GM21528 (cell line): ENCODE measurements around the gene TAL2.

ENCODE experiments used
- ATAC-seq: cut with Tn5 transposase; IDR thresholded peaks from one replicate; pipeline ENCODE4 v1.9.1; 2021; ENCODE audit warnings: mild to moderate bottlenecking, moderate library complexity; ENCODE audit not compliant: unreplicated experiment, low FRiP score

TAL2 gene

GRCh38 chr9:105673850-105674387 is 11.7 kb downstream of the TAL2 start:
- ATAC-seq: no peak

GRCh38 chr9:105676351-105676923 is 14.2 kb downstream of the TAL2 start:
- ATAC-seq: no peak

DNA sequence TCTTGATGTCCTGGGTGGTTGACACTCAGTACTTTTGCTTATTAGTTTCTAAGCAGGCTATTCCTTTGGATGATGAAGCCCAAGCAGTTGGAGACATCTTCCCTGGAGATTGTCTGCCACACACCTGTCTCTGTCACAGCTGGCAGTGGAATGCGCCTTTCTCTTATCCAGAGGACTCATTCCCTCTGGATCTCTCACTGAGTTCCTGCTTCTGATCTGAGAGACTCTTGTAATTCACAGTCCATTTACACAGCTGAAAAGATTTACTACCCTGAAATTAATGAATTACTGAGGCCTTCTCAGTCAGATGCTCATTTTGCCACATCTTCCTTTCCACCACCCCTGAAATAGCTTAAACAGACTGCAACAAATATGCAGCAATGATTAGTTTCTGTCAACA is 15.9 kb downstream of the TAL2 start:
- no peak for ATAC-seq

GRCh38 chr9:105678781-105679180 is 16.5 kb downstream of the TAL2 start:
- no peak for ATAC-seq

DNA sequence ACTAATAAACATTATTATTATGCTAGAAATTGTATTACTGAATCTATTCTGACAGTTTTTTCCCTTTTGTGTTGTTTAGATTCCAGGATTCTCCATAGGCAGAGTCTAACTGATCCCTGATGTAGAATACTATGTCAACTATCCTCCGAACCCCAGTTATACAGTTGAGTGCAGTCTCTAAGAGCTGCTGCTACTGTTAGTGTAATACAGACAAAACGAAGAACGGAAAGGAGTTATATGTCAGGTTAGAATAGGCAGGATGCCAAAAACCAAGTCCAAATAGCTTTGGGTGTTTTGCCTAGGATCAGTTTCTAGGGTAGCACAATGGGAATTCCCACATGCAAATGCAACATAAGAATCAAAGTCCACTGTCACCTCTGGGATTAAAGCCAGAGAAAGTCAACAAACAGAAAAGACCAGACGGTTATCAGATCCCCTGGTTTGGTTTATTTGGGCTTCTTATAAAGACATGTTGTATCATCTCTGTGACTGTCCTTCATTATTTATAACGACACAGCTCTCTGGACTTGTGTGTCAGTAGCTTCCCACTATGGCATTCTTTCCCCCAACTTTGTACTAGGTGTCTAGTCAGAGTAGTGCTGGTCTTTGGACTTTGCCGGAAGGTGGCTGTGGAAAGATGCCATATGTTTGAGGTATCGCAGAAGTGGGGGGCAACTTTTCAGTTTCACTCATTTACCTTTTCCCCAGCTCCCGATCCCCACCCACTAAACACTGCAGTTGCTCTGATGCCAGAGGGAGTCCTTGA is 17.2 kb downstream of the TAL2 start:
- ATAC-seq: no peak

GRCh38 chr9:105681313-105681712 is 19.1 kb downstream of the TAL2 start:
- no peak for ATAC-seq

- no peak for ATAC-seq
These were observed 19.5 kb downstream of the TAL2 start for GRCh38 chr9:105681724-105682123.

DNA sequence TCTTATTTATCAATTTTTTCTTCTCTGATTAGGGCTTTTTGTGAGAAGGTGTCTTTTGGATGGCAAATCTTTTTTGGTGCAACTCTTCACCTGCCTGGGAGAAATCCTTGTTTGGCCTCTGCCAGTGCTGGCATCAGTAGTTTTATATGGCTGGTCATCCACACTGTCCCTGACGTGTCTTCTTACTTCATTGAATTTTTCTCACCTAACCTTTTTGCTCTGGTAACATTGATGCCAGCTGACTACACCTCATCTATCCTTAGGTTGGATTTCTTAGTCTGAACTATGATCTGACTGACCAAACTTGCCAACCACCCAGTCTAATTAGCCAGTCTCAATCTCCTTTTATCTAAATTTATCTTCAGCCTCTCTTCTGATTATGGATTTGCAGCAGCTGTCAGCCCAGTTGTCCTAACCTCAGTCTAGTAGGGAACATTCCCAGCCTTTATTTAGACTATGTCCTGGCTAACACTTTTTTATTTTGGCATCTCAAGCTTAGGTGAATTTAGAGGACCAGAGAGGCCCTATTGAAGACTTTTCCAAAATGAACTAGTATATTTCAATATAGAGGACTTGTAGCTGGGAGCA is 21.5 kb downstream of the TAL2 start:
- ATAC-seq: no peak

GRCh38 chr9:105686936-105687335 is 24.7 kb downstream of the TAL2 start:
- no peak for ATAC-seq

- ATAC-seq: no peak
These were observed 28.5 kb downstream of the TAL2 start for GRCh38 chr9:105690742-105691141.

DNA sequence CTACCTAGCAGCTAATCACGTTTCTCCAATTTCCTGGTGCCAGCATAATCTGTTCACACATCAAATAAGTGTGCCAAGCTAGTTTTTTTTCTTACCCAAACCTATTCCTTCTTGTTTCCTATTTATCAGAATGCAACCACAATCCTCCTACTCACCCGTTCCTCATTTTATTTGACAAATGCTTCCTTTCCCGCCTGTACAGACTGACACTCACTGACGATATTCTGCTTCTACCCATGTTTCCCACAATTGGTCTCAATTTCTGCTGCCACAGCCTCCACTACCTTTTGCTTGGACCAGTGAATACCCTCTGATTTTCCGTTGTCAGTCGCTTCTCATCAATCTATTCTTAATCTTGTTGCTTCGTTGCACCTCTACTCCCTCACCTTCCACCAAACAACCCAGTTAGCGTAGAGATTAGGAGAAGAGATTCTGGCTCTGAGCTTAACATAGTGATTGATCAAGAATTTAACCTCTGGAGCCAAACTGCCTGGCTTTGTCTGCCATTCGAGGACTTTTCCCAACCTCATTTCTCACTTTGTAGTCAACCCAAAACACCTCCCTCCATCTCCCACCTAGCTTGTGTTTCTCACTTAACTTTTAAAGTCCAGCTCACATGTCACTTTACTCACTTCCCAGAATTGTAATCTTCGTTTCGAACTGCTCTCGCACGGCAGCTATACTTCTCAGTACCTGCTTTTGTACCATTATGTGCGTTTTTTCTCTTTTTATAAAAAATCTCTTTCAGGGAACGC is 31.4 kb downstream of the TAL2 start:
- peak; percentile 35 for ATAC-seq

DNA sequence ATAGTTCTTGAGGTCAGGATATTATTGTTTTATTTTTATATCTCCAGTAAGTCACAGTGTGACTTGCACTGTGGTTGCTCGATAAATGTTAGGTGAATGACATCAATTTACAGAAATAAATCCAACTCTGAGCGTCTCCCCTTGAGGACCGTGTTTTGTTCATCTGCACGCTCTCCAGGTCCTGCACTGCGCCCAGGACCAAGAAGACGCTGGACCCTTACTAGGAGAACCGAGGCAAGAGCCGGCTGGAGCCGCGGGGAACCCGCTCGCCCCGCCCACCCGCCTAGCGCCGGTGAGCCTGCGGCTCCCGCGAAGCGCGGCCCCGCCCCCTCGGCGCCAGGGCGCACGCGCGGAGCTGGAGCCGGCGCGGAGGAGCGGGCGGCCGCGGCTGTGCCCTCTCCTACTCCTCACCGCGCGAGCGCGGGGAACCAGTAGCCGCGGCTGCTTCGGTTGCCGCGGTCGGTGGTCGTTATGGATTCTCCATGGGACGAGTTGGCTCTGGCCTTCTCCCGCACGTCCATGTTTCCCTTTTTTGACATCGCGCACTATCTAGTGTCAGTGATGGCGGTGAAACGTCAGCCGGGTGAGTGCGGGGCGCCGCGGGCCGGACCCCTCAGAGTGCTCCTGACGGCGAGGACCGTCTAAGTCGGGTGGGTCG is 32.1 kb downstream of the TAL2 start, which contains the start of gene TMEM38B:
TMEM38B (plus strand) TSS at position 352 of the 658 bp plus-strand sequence; CDS start at position 472, 120 bp downstream.
- ATAC-seq: peak; percentile 83

DNA sequence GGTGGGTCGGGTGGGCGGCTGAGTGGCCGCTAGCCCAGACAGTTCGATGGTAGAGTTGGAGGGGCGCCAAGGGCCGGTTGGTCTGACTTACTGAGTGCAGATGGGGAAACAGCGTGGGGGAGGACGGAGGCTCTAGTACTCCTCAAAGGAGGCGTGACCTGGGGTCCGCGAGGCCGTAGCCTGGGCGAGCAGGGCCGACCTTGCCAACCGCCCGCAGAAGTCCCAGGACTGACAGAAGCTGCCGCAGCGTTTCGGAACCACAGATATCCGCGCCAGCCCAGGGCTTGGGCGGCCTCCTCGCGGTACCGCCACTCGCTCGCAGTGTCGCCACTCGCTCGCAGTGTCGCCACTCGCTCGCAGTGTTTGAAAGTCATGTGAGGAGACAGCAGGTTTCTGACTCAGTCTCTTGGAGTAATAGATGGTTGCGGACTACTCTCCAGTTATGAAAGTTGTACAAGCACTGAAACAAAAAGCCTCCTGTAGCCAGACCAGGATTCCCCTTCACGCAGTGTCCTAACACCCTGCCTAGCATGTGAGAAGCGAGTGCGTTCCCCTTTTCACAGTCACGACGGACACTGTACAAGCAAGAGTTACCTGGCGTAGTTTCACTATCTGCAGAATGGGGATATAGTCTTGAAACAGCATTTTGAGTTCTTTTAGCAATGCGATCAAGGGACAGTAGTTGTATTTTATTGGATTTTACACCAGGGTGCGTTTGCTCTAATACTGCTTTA is 32.8 kb downstream of the TAL2 start:
- peak; percentile 71 for ATAC-seq

DNA sequence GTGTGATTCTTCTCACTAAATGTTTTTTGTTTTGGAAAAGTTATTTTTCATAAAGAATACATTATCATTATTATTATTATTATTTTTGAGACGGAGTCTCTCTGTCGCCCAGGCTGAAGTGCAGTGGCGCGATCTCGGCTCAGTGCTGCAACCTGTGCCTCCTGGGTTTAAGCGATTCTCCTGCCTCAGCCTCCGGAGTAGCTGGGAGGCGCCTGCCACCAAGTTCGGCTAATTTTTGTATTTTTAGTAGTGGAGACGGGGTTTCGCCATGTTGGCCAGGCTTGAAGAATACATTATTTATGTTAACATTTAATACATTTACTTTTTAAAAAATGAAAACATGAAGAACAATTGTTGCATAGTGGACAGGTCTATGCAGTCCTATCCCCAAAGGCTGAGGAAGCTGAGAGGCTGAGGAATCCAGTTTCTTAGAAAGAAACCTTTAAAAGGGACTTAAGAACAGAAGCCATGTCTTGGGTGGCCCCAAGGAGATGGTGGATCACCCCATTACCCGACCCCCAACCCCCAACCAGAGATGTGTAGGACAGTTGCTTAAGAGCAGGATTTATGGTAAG is 34.0 kb downstream of the TAL2 start:
- ATAC-seq: no peak

- no peak for ATAC-seq
These were observed 35.6 kb downstream of the TAL2 start for GRCh38 chr9:105697871-105698270.

DNA sequence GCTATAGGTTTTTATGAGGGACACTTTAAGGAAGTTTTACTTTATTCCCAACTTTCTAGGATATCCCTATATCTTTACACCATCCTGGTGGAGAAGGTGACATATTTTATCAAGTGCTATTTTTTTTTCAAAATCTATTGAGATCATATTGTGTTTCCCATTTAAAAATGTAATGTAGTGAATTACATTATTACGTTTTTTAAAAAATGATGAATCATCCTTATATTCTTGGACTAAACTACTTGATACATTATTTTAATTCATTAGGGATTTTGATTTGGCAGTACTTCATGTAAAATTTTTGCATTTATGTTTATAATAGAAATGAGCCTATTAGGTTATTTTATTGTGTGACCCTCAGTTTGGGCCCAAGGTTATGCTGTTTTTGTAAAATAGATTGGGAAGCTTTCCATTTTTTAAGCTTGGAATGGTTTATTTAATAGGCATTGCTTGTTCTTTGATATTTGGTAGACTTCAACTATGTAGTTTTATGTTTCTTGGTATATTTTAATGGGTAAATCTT is 36.2 kb downstream of the TAL2 start:
- no peak for ATAC-seq

GRCh38 chr9:105700668-105701067 is 38.4 kb downstream of the TAL2 start:
- no peak for ATAC-seq

DNA sequence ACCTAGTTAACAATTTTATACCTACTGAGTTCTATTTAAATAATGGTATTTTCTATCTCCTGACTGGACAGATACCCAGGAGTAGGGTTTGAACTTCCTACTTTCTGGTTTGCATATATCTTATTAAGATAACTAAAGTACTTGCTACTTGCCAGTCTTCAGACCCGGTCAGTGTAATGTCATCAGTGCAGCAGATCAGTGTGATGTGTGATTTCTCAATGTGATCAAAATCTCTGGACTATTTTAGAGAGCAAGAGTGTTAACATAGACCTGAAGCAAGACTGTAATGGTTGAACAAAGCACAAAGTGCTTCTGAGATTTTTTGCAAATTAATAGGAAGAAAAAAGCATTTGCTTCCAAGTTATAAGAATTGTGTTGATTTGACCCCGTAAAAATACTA is 38.9 kb downstream of the TAL2 start:
- ATAC-seq: no peak

DNA sequence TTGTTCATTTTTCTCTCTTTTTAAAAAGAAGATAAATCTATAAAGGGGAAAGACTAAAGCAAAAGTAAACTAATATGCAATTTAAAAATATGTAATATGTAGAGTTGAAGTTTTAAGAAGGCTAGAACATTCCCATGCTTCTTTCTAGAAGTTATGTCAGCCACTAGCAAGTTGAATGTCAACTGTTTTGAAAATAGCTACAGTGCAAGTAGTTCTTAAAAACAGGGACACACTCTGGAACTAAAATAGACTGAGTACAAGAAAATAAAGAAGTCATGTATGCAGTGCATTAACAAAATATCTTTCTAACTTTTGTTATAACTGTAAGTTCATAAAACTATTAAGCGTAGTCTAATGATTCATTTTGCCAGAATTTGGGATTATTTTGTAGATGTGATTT is 40.0 kb downstream of the TAL2 start:
- ATAC-seq: no peak
